ENCODE data around the gene CASZ1. TPM values are rescaled to one million over a fixed set of nuclear protein-coding genes. Genes with fewer than 3 reads are reported as not detected.

The CASZ1 gene
- total and polyA plus RNA-seq, 2 donors (not counting 3 experiments of a cell fraction or from before 2014, with no cell fraction given) = 1.5 to 5.2 TPM

GRCh38 chr1:10687251-10687651 lies 109.2 kb downstream of the CASZ1 start:
- Histone ChIP-seq H3K4me3 (replicated peaks in 1 of 3; ENCODE audit: insufficient read depth in 1 of 3, low read depth in 1 of 3, low read length in 3 of 3) (no peak overlapping the region), H3K9me1 (replicated peaks; ENCODE audit: control insufficient read depth, extremely low read depth, insufficient read depth, low read length) (no peaks in the 10 kb centered on the region), H3K79me2 (ENCODE audit: control insufficient read depth, insufficient read depth, low read length) (no peaks in the 10 kb centered on the region), H3K4me2 (ENCODE audit: insufficient read depth, low read length) (no peak overlapping the region), H3K27me3 (ENCODE audit: control insufficient read depth in 2 of 2, insufficient read depth in 2 of 2, low read length in 2 of 2) (peaks cover 0 to 8% of the 10 kb centered on the region in 2 experiments), H2AFZ (ENCODE audit: low read depth, low read length) (no peak overlapping the region), H3K27ac (ENCODE audit: insufficient read depth, low read depth, low read length) (no peak overlapping the region), H3K36me3 (ENCODE audit: control insufficient read depth in 2 of 2, extremely low read depth in 1 of 2, insufficient read depth in 2 of 2, low read length in 2 of 2) (no peaks in the 10 kb centered on the region), H3K4me1 (ENCODE audit: control insufficient read depth, extremely low read depth, insufficient read depth, low read length) (no peaks in the 10 kb centered on the region), H3K9ac (replicated peaks; ENCODE audit: extremely low read depth, insufficient read depth, low read length) (no peak overlapping the region), H3K9me3 (replicated peaks; ENCODE audit: control insufficient read depth, insufficient read depth, low read length) (no peaks in the 10 kb centered on the region), H4K20me1 (replicated peaks; ENCODE audit: control insufficient read depth, extremely low read depth, insufficient read depth, low read length) (no peaks in the 10 kb centered on the region)
- dilution Hi-C loops (cut with MboI; ENCODE audit: extremely low pct_ligation_motif_present, low sequenced_read_pairs) (no loop called here), intact Hi-C loops (cut with micrococcal nuclease) (no loop called here)
- DNase-seq (ENCODE audit: low read depth, low spot score) (no peak), FAIRE-seq (no peak)
- TF ChIP-seq FOS (IDR thresholded peaks at IDR 0.05; ENCODE audit: borderline replicate concordance, insufficient read depth, low read length) = no peak
- no peak for TF ChIP-seq EZH2 (IDR thresholded peaks at IDR 0.05; ENCODE audit: borderline replicate concordance, low read depth, low read length, severe bottlenecking)
- TF ChIP-seq POLR2AphosphoS5 (IDR thresholded peaks at IDR 0.05; ENCODE audit: insufficient read depth, low read depth, low read length) = no peak
- TF ChIP-seq JUN (IDR thresholded peaks at IDR 0.05; ENCODE audit: borderline replicate concordance, insufficient read depth, insufficient read length, low read depth) = no peak
- TF ChIP-seq POLR2A (IDR thresholded peaks at IDR 0.05; ENCODE audit: low read depth, low read length) = no peak
- no peak for TF ChIP-seq MAX (IDR thresholded peaks at IDR 0.05; ENCODE audit: insufficient read depth, insufficient read length)
- TF ChIP-seq GATA2 (IDR thresholded peaks at IDR 0.05; ENCODE audit: insufficient read depth, insufficient read length, low read depth, low read length) = no peak
- no peak for TF ChIP-seq CTCF (IDR thresholded peaks at IDR 0.05; ENCODE audit: extremely low read depth in 1 of 2, insufficient read depth in 1 of 2, low read depth in 1 of 2, low read length in 2 of 2)
- POLR2A ChIA-PET = no interaction called here
- CTCF ChIA-PET = interaction anchor here (1.0 kb wide), 1 partner anchor 18 kb away, joined by 3 read pairs; no protein-coding TSS in a partner anchor
- BruUV-seq (replicated peaks) = no TSS peak
